OCI-LY3 (cell line): ENCODE results near the gene RAD23A.

Source experiments
- CTCF ChIP-seq: fragments of 200-600, 300-600 bp; sonication (generic); IDR thresholded peaks from 2 replicates; pipeline ENCODE4 v1.5.1; 2014; ENCODE audit warnings: antibody characterized with exemption, low read length, low read depth
- EZH2phosphoT487 ChIP-seq: fragments of 200-600 bp; shearing (Covaris generic); IDR thresholded peaks from 2 replicates; pipeline ENCODE4 v1.6.1; 2018; ENCODE audit warnings: antibody characterized with exemption, mixed run types, low read depth

- no peak for TF ChIP-seq CTCF
- TF ChIP-seq EZH2phosphoT487 = no peak
Measured at GRCh38 chr19:13001502-13002165, 56.0 kb downstream of the RAD23A start.
